OCI-LY7 (cell line): ENCODE data around the gene IQCH. TPM values are rescaled to one million over a fixed set of nuclear protein-coding genes. Genes with fewer than 3 reads are reported as not detected.

Experiments
- BruUV-seq: library from RNA; stranded (reverse); fragments of 400-500 nt; replicated peaks from 2 replicates; lab custom pipeline; 2021; lab: Mats Ljungman, UMichigan
- CTCF ChIA-PET: fragments of 300-600 bp; sonication (Branson Sonifier 250); formaldehyde crosslinking; loops from one replicate; lab custom pipeline; 2022; ENCODE audit warnings: antibody characterized with exemption; ENCODE audit not compliant: unreplicated experiment; lab: Charles Lee
- POLR2A ChIA-PET: fragments of 300-600 bp; sonication (Branson Sonifier 250); formaldehyde crosslinking; loops from one replicate; lab custom pipeline; 2022; ENCODE audit warnings: antibody characterized with exemption; lab: Charles Lee
- DNase-seq: peaks from one replicate; pipeline ENCODE4 v3.0.0-alpha.2; 2015; ENCODE audit warnings: low spot score
- H2AFZ ChIP-seq: fragments of 200-600 bp; sonication (generic), shearing (Covaris generic); 2 replicates; pipeline ENCODE4 v1.6.1; 2014; ENCODE audit warnings: mild to moderate bottlenecking, antibody characterized with exemption, low read length, moderate library complexity
- H3K27ac ChIP-seq: fragments of 200-600 bp; sonication (generic); 2 replicates; pipeline ENCODE4 v1.5.1; 2014; ENCODE audit warnings: mixed run types, low read depth, mild to moderate bottlenecking, moderate library complexity, low read length, inconsistent platforms; ENCODE audit not compliant: poor library complexity, severe bottlenecking
- H3K36me3 ChIP-seq: fragments of 200-600 bp; sonication (generic); 2 replicates; pipeline ENCODE4 v1.6.1; 2014; ENCODE audit warnings: mild to moderate bottlenecking, antibody characterized with exemption, low read length, moderate library complexity, mixed read lengths; ENCODE audit not compliant: insufficient read depth
- H3K4me1 ChIP-seq: fragments of 200-600 bp; sonication (generic); 2 replicates; pipeline ENCODE4 v1.5.1; 2014; ENCODE audit warnings: mild to moderate bottlenecking, low read length; ENCODE audit not compliant: insufficient read depth, poor library complexity, severe bottlenecking
- H3K4me2 ChIP-seq: fragments of 200-600 bp; sonication (generic); 2 replicates; pipeline ENCODE4 v1.6.1; 2014; ENCODE audit warnings: mild to moderate bottlenecking, low read length
- H3K4me3 ChIP-seq: fragments of 200-600 bp; sonication (generic); 2 replicates; pipeline ENCODE4 v1.5.1; 2014; ENCODE audit warnings: mild to moderate bottlenecking, low read depth, low read length; ENCODE audit not compliant: poor library complexity, severe bottlenecking
- H3K79me2 ChIP-seq: fragments of 200-600 bp; sonication (generic); 2 replicates; pipeline ENCODE4 v1.6.1; 2016; ENCODE audit warnings: low read depth, mild to moderate bottlenecking, low read length, moderate library complexity, mixed read lengths; ENCODE audit not compliant: insufficient read depth
- H3K9me2 ChIP-seq: fragments of 200-600 bp; sonication (generic); 2 replicates; pipeline ENCODE4 v1.6.1; 2016; ENCODE audit warnings: mild to moderate bottlenecking, low read length, mixed read lengths; ENCODE audit not compliant: insufficient read depth
- H3K9me3 ChIP-seq: fragments of 200-600 bp; sonication (generic); 2 replicates; pipeline ENCODE4 v1.6.1; 2014; ENCODE audit warnings: mild to moderate bottlenecking, mixed run types, low read length, mixed read lengths
- H4K20me1 ChIP-seq: fragments of 200-600 bp; sonication (generic); 2 replicates; pipeline ENCODE4 v1.6.1; 2014; ENCODE audit warnings: mild to moderate bottlenecking, antibody characterized with exemption, low read length, moderate library complexity, mixed read lengths; ENCODE audit not compliant: insufficient read depth
- EZH2phosphoT487 ChIP-seq: fragments of 200-600 bp; sonication (generic); IDR thresholded peaks from 2 replicates; pipeline ENCODE4 v1.6.1; 2018; ENCODE audit warnings: low read depth, borderline replicate concordance, mild to moderate bottlenecking, mixed run types, antibody characterized with exemption, low read length, moderate library complexity, mixed read lengths
- intact Hi-C: fragments of 100-400 bp; cut with micrococcal nuclease; formaldehyde crosslinking; loops from one replicate; pipeline ENCODE4 v1.10.0; 2022; ENCODE audit not compliant: unreplicated experiment
- total RNA-seq, 2 experiments: library from RNA; depleted of rRNA in 1 of 2; stranded (reverse); fragments of >200 nt in 1 of 2; shearing (Covaris generic) in 1 of 2; gene quantifications; 2 replicates each; pipeline ENCODE4 v1.2.3, GENCODE V29; 2014 to 2022
- TF ChIP-seq, protein P1 (sequence below): fragments of 200-600 bp; sonication (generic); conservative IDR thresholded peaks from 2 replicates; pipeline ENCODE4 v1.5.1; 2014; ENCODE audit warnings: mild to moderate bottlenecking, antibody characterized with exemption, low read length, moderate library complexity, mixed read lengths

IQCH gene
- total RNA-seq, 2 experiments from 2014 or later, result 3.9 to 5.8 TPM

DNA sequence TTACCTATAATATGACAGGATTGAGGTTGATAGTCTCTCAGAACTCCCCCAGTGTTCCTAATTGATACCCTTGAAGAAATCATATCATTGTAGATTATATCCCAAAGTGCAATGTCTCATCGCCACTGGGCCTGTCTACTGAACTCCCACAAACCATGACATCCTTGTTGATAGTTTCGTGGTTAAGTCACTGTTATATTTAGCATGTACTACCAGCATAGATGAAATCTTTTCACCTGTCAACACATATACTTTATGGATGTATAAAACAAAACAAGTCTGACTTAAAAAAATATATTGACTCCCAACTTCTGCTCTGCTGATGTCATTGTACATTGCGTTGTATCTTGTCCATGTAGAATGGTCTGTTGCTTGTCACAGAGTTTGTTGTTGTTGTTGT lies 128.1 kb downstream of the IQCH start:
- no peaks in the 10 kb centered on the region for H4K20me1 ChIP-seq
- H3K4me3 ChIP-seq, result no peak overlapping the region

DNA sequence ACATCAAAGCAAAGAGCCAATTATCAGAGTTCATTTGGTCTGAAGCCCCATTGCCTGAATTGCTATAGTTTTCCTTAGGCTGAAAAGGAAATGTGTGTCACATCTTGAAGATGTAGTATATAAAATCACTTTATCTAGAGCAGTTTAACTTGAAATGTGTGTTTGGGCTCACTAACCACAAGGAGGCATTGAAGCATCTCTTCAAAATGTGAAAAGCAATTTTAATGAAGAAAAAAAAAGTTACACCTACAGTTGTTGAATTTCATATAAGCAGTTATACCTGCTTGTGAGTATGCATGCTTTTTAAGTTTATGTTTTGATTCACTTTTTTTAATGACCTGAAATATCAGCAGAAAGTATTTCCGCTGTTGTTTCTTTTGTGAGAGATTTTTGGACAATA lies 129.3 kb downstream of the IQCH start:
- H3K79me2 ChIP-seq, result no peaks in the 10 kb centered on the region
- H2AFZ ChIP-seq, result no peak overlapping the region
- H3K27ac ChIP-seq, result no peak overlapping the region
- no peaks in the 10 kb centered on the region for H3K9me2 ChIP-seq
- TF ChIP-seq, protein P1, sequence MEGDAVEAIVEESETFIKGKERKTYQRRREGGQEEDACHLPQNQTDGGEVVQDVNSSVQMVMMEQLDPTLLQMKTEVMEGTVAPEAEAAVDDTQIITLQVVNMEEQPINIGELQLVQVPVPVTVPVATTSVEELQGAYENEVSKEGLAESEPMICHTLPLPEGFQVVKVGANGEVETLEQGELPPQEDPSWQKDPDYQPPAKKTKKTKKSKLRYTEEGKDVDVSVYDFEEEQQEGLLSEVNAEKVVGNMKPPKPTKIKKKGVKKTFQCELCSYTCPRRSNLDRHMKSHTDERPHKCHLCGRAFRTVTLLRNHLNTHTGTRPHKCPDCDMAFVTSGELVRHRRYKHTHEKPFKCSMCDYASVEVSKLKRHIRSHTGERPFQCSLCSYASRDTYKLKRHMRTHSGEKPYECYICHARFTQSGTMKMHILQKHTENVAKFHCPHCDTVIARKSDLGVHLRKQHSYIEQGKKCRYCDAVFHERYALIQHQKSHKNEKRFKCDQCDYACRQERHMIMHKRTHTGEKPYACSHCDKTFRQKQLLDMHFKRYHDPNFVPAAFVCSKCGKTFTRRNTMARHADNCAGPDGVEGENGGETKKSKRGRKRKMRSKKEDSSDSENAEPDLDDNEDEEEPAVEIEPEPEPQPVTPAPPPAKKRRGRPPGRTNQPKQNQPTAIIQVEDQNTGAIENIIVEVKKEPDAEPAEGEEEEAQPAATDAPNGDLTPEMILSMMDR, result 0 out of 2 replicates have a peak, but pooled peaks have one; percentile 38
- TF ChIP-seq EZH2phosphoT487, result no peak
- ChIA-PET POLR2A (no interaction called here), CTCF (no interaction called here)
- no TSS peak for BruUV-seq
- no peaks in the 10 kb centered on the region for H3K9me3 ChIP-seq
- peak; percentile 5 for DNase-seq
- H4K20me1 ChIP-seq, result no peaks in the 10 kb centered on the region
- H3K36me3 ChIP-seq, result no peaks in the 10 kb centered on the region
- H3K4me1 ChIP-seq, result no peaks in the 10 kb centered on the region
- intact Hi-C loops, result no loop called here
- no peak overlapping the region for H3K4me3 ChIP-seq
- H3K4me2 ChIP-seq, result no peak overlapping the region

More for the DNA sequence above, 128.1 kb downstream of the IQCH start:
- no peak overlapping the region for H2AFZ ChIP-seq
- ChIA-PET CTCF (no interaction called here), POLR2A (no interaction called here)
- no peak overlapping the region for H3K27ac ChIP-seq
- no peaks in the 10 kb centered on the region for H3K9me2 ChIP-seq
- no TSS peak for BruUV-seq
- no peaks in the 10 kb centered on the region for H3K9me3 ChIP-seq
- H3K4me2 ChIP-seq, result no peak overlapping the region
- intact Hi-C loops, result no loop called here
- no peaks in the 10 kb centered on the region for H3K79me2 ChIP-seq
- DNase-seq, result no peak
- no peaks in the 10 kb centered on the region for H3K36me3 ChIP-seq
- no peaks in the 10 kb centered on the region for H3K4me1 ChIP-seq
- no peak for TF ChIP-seq EZH2phosphoT487
- TF ChIP-seq, protein P1, result no peak

DNA sequence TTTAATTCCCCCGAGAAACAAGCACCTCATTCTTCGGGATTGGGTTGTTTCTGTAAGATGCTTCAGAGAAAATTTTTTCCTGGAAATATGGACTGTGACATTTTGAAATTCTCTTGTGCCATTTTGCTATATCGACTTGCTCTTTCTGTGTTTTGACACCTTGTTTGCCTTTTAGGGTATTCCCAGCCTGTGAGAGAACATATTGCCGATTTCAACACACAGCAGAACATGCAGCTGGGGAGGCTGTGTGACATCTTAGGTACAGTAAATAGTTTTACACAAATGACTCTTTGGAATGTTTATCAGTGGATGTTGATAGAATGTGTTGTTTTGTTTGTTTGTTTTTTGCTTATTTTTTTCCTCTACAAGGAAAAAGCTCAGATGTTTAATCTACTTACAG lies 130.2 kb downstream of the IQCH start:
- H3K79me2 ChIP-seq, result no peaks in the 10 kb centered on the region
- H3K27ac ChIP-seq, result no peak overlapping the region
- POLR2A ChIA-PET, result interaction anchor here (0.5 kb wide), 1 partner anchor 469 kb away, joined by 3 read pairs; no protein-coding TSS in a partner anchor
- TF ChIP-seq, protein P1, result no peak
- no peak for TF ChIP-seq EZH2phosphoT487
- no TSS peak for BruUV-seq
- no peaks in the 10 kb centered on the region for H3K36me3 ChIP-seq
- no peak for DNase-seq
- no peaks in the 10 kb centered on the region for H3K9me2 ChIP-seq
- H3K4me3 ChIP-seq, result no peak overlapping the region
- H3K4me2 ChIP-seq, result no peak overlapping the region
- no peaks in the 10 kb centered on the region for H4K20me1 ChIP-seq
- no peak overlapping the region for H2AFZ ChIP-seq
- no peaks in the 10 kb centered on the region for H3K9me3 ChIP-seq
- no peaks in the 10 kb centered on the region for H3K4me1 ChIP-seq
- CTCF ChIA-PET, result no interaction called here
- intact Hi-C loops, result no loop called here
